HG03280 (cell line): ENCODE results near the gene CAST.

Experiments
- ATAC-seq: cut with Tn5 transposase; IDR thresholded peaks from one replicate; pipeline ENCODE4 v1.9.1; 2021; ENCODE audit warnings: mild to moderate bottlenecking, moderate library complexity; ENCODE audit not compliant: unreplicated experiment

CAST gene

DNA sequence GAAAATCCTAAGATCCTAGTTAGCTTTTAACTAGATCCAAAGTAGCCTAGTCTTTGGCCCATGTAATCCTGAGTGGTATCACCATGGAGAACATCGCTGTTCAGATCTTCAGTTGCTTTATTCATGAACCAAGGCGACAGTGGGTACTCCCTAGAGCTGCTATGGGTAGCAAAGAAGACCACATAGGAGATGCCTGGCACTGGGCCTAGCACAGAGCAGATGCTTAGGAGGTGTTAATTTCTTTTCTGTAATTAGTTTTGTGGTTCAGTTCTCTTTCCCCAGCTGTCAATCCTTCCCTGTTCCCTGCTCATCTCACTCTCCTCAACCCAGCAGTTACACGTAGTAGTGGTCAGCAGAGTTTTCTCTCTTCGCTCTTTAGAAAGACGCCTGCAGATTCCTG lies 9.3 kb downstream of the CAST start:
- no peak for ATAC-seq

GRCh38 chr5:96673127-96673526 lies 11.0 kb downstream of the CAST start:
- ATAC-seq: no peak

- no peak for ATAC-seq
Observed at GRCh38 chr5:96675882-96676281, 13.7 kb downstream of the CAST start.

DNA sequence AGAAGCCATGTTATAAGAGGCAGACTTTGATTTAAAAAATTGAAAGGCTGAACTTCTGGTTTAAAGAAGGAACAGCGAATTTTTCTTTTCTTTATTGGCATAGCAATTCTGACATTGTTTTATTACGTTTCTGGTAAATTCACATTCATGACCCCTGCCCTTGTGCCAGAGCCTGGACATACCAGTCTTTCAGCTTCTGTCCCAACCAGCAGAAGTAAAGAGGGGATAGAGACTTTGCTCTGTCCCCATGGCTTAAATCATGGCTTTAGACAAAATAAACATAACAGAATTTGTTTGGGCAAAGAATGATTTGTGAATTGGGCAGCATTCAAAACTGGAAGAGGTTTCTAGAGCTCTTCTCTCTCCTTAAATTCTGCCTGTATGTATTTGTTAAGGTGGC lies 15.3 kb downstream of the CAST start:
- no peak for ATAC-seq

DNA sequence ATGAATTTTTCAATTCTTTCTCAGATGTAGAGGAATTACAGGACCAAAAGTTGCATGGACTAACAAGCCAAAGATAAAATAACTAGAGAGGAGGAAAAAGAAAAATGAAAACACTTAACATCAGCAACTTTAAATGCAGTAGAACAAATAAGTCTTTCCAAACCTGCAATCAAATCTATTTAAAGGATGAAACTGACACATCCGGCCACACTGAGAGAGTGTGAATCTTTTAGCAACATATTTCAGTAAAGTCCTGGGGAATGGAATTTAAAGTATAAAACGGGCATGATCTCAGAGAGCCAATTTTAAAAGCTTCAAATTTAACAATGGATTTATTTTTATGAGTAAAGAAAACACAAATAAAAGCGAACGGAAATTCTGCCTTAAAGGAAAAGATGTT lies 17.1 kb downstream of the CAST start:
- no peak for ATAC-seq

DNA sequence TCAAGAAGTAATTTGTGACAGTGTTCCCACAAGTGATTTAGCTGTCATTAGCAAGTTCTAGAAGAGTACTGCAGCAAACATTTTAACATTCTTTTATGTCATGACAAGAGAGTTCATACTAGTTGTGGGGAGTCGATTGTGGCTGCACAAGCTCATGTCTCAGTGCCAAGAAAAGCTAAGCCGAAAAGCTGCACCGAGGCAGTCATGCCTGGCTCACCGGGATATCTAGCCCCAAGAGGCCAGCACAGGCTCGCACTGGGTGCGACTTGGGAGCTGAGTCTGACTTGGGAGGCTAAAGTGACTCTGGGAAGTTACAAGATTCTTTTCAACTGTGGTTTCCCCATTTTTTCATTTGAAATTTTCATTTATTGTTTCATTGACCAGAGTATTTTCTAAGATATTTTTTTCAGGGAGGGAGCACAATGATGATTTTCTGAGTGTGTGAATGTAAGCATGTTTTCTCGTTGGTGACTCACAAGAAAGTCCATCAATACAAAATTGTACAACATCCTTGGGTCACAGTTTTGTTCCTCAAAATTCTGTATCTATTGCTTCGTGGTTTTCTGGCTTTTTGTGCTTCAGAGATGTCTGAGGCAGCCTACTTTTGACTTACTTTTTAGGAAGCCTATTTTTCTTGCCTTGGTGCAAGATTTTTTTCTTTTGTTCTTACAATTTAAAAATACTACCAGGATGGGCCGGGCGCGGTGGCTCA lies 18.7 kb downstream of the CAST start:
- ATAC-seq: no peak

GRCh38 chr5:96683392-96683791 lies 21.2 kb downstream of the CAST start:
- ATAC-seq: no peak

- ATAC-seq: no peak
Observed at GRCh38 chr5:96683810-96684209, 21.6 kb downstream of the CAST start.

GRCh38 chr5:96687080-96687479 lies 24.9 kb downstream of the CAST start:
- no peak for ATAC-seq

- peak; percentile 86 for ATAC-seq
Observed at GRCh38 chr5:96687812-96688453, 25.8 kb downstream of the CAST start.

- ATAC-seq: no peak
Observed at GRCh38 chr5:96690861-96691260, 28.7 kb downstream of the CAST start.

DNA sequence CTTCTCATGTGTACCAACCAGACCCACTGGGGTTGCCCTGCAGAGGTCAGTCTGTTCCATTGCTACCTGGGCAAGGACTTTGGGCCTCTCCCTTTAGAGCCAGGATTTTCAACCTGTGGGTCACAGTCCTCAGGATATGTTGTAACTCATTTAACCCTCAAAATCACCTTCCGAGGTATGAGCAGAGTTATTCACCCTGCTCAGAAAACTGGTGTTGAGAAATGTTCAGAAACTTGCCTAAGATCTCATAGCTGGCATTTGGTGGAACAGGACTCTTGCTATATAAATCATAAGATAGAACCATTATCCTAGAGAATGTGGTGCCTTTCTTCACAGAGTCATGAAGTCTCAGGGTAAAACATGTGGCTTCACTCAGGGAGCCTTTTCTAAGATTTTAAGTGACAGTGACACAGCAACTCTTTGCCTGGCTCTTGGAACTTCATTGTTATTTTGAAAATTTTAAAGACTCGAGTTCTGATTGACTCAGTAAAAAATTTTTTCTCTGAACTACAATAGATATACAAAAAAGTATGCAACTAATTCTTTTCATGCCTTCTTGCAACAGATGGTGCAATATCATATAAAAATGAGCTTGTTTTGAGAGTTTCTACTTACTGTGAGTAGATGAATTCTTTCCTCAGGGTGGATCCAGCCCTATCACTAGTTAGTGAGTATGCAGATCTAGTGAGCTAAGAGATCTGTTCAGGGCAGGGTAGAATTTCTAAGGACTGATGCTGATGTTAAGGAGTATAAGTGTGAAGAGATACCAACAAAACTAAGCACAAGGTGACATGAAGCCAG lies 29.5 kb downstream of the CAST start:
- no peak for ATAC-seq

DNA sequence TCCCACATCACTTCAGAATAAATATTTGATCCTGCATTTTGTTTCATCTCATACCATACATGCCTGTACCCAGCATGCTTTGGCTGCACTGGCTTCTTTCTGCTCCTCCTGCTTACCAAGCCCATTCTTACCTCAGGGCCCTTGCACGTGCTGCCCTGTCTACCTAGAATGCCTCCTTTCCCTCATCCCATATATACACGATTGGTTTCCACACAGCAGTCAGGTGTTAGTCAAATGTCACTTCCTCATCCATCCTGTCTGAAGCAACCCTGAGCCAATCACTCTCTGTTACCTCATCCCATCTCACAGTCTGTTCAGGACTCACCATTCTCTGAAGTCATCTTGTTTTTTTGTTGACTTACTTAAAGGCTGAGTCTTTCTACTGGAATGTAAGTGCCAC lies 30.3 kb downstream of the CAST start:
- no peak for ATAC-seq

GRCh38 chr5:96699186-96699820 lies 37.1 kb downstream of the CAST start:
- ATAC-seq: no peak

- peak; percentile 37 for ATAC-seq
Observed at GRCh38 chr5:96702503-96703383, 40.6 kb downstream of the CAST start.

- ATAC-seq: peak; percentile 80
Observed at GRCh38 chr5:96703384-96703920, 41.3 kb downstream of the CAST start.

DNA sequence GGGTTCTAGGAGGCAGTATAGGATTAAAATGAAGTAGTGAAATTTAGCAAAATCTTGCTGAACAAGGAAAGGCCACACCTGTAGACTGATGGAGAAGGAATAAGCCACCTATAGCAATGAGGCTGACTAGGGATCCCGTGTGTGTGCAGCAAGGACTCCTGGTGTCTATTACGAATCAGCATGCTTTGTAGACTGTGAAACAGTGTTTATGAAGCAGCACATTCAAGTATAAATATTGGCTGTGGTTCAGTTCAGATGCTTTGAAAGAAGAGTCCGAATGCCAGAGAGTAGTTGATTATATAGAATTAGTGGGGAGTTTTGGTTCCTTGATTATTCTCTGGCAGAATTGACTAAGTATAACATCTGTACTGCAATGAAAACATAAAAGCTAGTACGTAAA lies 41.8 kb downstream of the CAST start:
- ATAC-seq: no peak

GRCh38 chr5:96706433-96707111 lies 44.4 kb downstream of the CAST start:
- no peak for ATAC-seq

DNA sequence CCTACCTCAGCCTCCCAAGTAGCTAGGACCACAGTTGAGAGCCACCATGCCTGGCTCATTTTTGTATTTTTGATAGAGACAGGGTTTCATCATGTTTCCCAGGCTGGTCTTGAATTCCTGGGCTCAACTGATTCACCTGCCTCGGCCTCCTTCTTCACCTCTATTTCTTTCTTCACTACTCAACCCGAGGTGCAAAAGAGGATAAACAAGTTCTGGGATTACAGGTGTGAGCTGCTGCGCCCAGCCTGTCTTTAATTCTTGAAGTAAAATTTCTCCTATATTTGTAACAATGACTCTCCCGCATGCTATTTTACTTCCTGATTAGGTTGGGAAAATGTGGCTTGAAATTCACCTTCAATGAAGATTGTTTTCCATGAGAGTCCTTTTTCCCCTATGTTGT lies 46.4 kb downstream of the CAST start:
- no peak for ATAC-seq
